Small intestine (tissue), 7 donors: ENCODE data around the gene ADAM22. TPM values are rescaled to one million over a fixed set of nuclear protein-coding genes. Genes with fewer than 3 reads are reported as not detected.

Experiments used
- DNase-seq, 2 donors: peaks; one replicate each; pipeline versions ENCODE4 v3.0.0 to v3.0.0-alpha.2; 2013
- FAIRE-seq: peaks from 2 replicates; lab custom pipeline; 2012; peaks lifted over from hg19 to GRCh38; lab: Jason Lieb, UNC
- H3K27ac ChIP-seq, 3 donors: one replicate each; pipeline ENCODE4 v1.5.1; 2013; ENCODE audit warnings: low read length in 2 of 3, mild to moderate bottlenecking in 2 of 3, control low read depth in 1 of 3, inconsistent platforms in 1 of 3, low read depth in 1 of 3, moderate library complexity in 1 of 3
- H3K27me3 ChIP-seq, 3 donors: one replicate each; pipeline ENCODE4 v1.6.1; 2013; ENCODE audit warnings: low read length in 3 of 3, inconsistent platforms in 1 of 3; ENCODE audit not compliant: control insufficient read depth in 3 of 3, insufficient read depth in 3 of 3
- H3K36me3 ChIP-seq, 3 donors: one replicate each; pipeline ENCODE4 v1.6.1; 2013; ENCODE audit warnings: low read length in 3 of 3, inconsistent platforms in 1 of 3, low read depth in 1 of 3, mild to moderate bottlenecking in 1 of 3, moderate library complexity in 1 of 3; ENCODE audit not compliant: control insufficient read depth in 3 of 3, insufficient read depth in 2 of 3
- H3K4me1 ChIP-seq, 3 donors: one replicate each; pipeline ENCODE4 v1.6.1; 2013; ENCODE audit warnings: low read length in 2 of 3, inconsistent platforms in 1 of 3, low read depth in 1 of 3, mild to moderate bottlenecking in 1 of 3, moderate library complexity in 1 of 3; ENCODE audit not compliant: control insufficient read depth in 3 of 3, insufficient read depth in 2 of 3
- H3K4me3 ChIP-seq, 3 donors: one replicate each; pipeline ENCODE4 v1.5.1; 2013; ENCODE audit warnings: low read length in 3 of 3, control low read depth in 1 of 3, inconsistent platforms in 1 of 3, low read depth in 1 of 3, mild to moderate bottlenecking in 1 of 3, moderate library complexity in 1 of 3
- H3K9me3 ChIP-seq, 2 donors: one replicate each; pipeline ENCODE4 v1.6.1; 2013; ENCODE audit warnings: low read depth in 1 of 2, low read length in 1 of 2; ENCODE audit not compliant: control insufficient read depth in 2 of 2, insufficient read depth in 1 of 2
- WGBS, 3 donors: extraction: QIAGEN DNeasy Blood & Tissue Kit; methylation state at CpG; one replicate each; pipeline ENCODE4 v1.1.7; 2013; 5-methylcytosine and 5-hydroxymethylcytosine counted together
- polyA plus RNA-seq, 4 donors: library from polyadenylated mRNA; stranded (reverse) in 3 of 4; unstranded in 1 of 4; fragments of 200-250 nt in 3 of 4; fragments of 120-200 nt in 1 of 4; gene quantifications; one replicate each; pipeline versions ENCODE4 v1.2.1 to v1.2.3, GENCODE V29; 2013
- donor health status: healthy with polysubstance abuse.
- donor health status: control.
- donor health status: control.
- donor health status: Bipolar disorder and iron deficiency.
- donor health status: healthy.

ADAM22 gene
- polyA plus RNA-seq, 4 donors, result 0.94 to 7.6 TPM; not detected in 2

GRCh38 chr7:88244258-88244657, 310.2 kb downstream of the ADAM22 start:
- DNase-seq, result no peak
- Histone ChIP-seq H3K4me1 (no peaks in the 10 kb centered on the region), H3K9me3 (no peaks in the 10 kb centered on the region), H3K36me3 (no peaks in the 10 kb centered on the region), H3K4me3 (no peak overlapping the region), H3K27me3 (no peaks in the 10 kb centered on the region), H3K27ac (no peak overlapping the region)
- 88 to 95% (median 93%) methylated on average over 1 of the region's 1 CpG for WGBS, 3 donors
- no peak for FAIRE-seq

Other genes starting within 250 kb of the ADAM22 start
- gene SLC25A40, start 57.9 kb upstream of the ADAM22 start, polyA plus RNA-seq, result 10 to 100 TPM in 1 of 4 donors, 1 to 10 TPM in 3; 5.1 to 37.5 (median 5.6) TPM
- 10 to 100 TPM in 2 of 4 donors, 1 to 10 TPM in 2; 2.0 to 20.7 (median 8.8) TPM for gene DBF4, start 57.8 kb upstream of the ADAM22 start, polyA plus RNA-seq